Neutrophil (primary cell): ENCODE measurements around the gene PAQR8.

ENCODE experiments used
- H3K27ac ChIP-seq: fragments of 200-600 bp; sonication (generic); 2 replicates; pipeline ENCODE4 v1.5.1; 2016; ENCODE audit warnings: mild to moderate bottlenecking, moderate library complexity
- H3K27me3 ChIP-seq: fragments of 200-600 bp; sonication (generic); 2 replicates; pipeline ENCODE4 v1.6.0; 2016; ENCODE audit warnings: mild to moderate bottlenecking
- H3K36me3 ChIP-seq: fragments of 200-600 bp; sonication (generic); 2 replicates; pipeline ENCODE4 v1.5.1; 2017
- H3K4me1 ChIP-seq, 2 experiments: fragments of 200-600 bp in 1 of 2; sonication (generic) in 1 of 2; 1 replicate in 1 of 2; 2 replicates in 1 of 2; pipeline versions ENCODE4 v1.5.1 to v1.6.1; 2013 to 2016; ENCODE audit warnings: low read depth in 1 of 2, low read length in 1 of 2, mild to moderate bottlenecking in 1 of 2, moderate library complexity in 1 of 2; ENCODE audit not compliant: control insufficient read depth in 1 of 2, insufficient read depth in 1 of 2
- H3K4me3 ChIP-seq, 2 experiments: fragments of 200-600 bp in 1 of 2; sonication (generic) in 1 of 2; 1 replicate in 1 of 2; 2 replicates in 1 of 2; pipeline ENCODE4 v1.5.1; 2013 to 2016; ENCODE audit warnings: low read depth in 1 of 2, low read length in 1 of 2, mild to moderate bottlenecking in 1 of 2, moderate library complexity in 1 of 2
- H3K9me3 ChIP-seq: fragments of 200-600 bp; sonication (generic); 2 replicates; pipeline ENCODE4 v1.5.1; 2016
- TF ChIP-seq, protein P1 (sequence below): fragments of 200-600 bp; sonication (generic); IDR thresholded peaks from 2 replicates; pipeline ENCODE4 v1.5.1; 2016; ENCODE audit warnings: antibody characterized with exemption

The PAQR8 gene

DNA sequence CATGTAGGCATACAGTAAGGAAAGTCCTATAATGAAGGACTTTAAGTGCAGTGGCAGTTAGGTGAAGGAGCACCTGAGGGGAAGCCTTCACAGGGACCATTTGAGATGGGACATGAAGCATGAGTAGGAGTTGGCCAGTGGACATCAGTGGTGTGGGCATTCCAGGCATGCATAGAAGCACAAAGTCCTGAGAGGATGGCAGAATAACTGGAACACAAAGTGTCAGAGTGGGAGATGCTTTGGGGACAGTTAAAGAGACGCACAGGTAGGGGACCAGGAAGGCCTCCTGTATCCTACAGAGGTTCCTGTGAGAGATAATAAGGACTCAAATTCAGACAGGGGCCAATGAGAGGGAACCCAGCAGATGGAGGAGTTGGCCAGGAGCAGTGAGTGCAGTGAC lies 31.8 kb downstream of the PAQR8 start:
- TF ChIP-seq, protein P1, sequence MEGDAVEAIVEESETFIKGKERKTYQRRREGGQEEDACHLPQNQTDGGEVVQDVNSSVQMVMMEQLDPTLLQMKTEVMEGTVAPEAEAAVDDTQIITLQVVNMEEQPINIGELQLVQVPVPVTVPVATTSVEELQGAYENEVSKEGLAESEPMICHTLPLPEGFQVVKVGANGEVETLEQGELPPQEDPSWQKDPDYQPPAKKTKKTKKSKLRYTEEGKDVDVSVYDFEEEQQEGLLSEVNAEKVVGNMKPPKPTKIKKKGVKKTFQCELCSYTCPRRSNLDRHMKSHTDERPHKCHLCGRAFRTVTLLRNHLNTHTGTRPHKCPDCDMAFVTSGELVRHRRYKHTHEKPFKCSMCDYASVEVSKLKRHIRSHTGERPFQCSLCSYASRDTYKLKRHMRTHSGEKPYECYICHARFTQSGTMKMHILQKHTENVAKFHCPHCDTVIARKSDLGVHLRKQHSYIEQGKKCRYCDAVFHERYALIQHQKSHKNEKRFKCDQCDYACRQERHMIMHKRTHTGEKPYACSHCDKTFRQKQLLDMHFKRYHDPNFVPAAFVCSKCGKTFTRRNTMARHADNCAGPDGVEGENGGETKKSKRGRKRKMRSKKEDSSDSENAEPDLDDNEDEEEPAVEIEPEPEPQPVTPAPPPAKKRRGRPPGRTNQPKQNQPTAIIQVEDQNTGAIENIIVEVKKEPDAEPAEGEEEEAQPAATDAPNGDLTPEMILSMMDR: no peak
- no peaks in the 10 kb centered on the region for H3K27me3 ChIP-seq
- no peaks in the 10 kb centered on the region for H3K36me3 ChIP-seq
- no peak overlapping the region for H3K27ac ChIP-seq
- no peaks in the 10 kb centered on the region for H3K9me3 ChIP-seq
- H3K4me3 ChIP-seq: no peak overlapping the region
- peaks cover 20 to 22% of the 10 kb centered on the region in 2 experiments for H3K4me1 ChIP-seq

DNA sequence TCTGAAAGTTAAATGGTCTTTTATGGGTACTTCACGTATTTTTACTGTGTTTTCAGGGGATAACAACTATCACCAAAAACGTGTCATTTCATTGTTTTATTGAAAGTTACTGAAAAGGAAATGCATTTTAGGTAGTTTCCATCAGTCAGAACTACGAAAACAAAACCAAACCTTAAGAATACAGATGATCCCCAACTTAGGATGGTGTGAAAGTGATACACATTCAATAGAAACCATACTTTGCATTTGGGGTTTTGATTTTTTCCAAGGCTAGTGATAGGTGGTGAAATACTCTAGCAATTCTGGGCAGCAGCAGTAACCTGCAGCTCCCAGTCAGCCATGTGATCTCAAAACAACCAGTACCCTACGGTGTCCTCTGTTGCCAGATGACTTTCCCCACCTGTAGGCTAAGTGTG lies 32.3 kb downstream of the PAQR8 start:
- TF ChIP-seq, protein P1: no peak
- Histone ChIP-seq H3K36me3 (no peaks in the 10 kb centered on the region), H3K27me3 (no peaks in the 10 kb centered on the region), H3K4me3 (no peak overlapping the region), H3K4me1 (peaks cover 20 to 22% of the 10 kb centered on the region in 2 experiments), H3K9me3 (no peaks in the 10 kb centered on the region), H3K27ac (no peak overlapping the region)

DNA sequence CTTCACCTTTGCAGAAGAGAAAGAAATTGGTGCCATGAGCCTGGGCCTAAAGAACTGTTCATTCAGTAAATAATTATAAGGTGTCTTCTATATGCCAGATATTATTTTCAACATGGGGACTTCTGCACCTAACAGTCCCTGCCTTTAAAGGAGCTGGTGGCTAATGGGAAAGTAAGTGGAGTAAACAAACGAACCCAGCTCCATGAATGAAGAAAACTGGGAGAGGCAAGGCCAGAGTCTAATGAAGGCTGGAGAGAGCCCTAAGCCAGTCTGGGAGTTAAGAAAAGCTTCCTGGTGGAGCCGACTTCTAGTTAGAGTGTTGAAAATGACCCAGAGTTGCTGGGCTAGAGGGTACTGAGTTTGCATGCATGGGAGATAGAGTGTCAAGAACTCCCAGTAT lies 34.0 kb downstream of the PAQR8 start:
- Histone ChIP-seq H3K9me3 (no peaks in the 10 kb centered on the region), H3K4me3 (no peak overlapping the region), H3K27me3 (no peaks in the 10 kb centered on the region), H3K4me1 (peaks cover 5% of the 10 kb centered on the region in 2 experiments), H3K36me3 (no peaks in the 10 kb centered on the region), H3K27ac (no peak overlapping the region)
- TF ChIP-seq, protein P1: no peak

DNA sequence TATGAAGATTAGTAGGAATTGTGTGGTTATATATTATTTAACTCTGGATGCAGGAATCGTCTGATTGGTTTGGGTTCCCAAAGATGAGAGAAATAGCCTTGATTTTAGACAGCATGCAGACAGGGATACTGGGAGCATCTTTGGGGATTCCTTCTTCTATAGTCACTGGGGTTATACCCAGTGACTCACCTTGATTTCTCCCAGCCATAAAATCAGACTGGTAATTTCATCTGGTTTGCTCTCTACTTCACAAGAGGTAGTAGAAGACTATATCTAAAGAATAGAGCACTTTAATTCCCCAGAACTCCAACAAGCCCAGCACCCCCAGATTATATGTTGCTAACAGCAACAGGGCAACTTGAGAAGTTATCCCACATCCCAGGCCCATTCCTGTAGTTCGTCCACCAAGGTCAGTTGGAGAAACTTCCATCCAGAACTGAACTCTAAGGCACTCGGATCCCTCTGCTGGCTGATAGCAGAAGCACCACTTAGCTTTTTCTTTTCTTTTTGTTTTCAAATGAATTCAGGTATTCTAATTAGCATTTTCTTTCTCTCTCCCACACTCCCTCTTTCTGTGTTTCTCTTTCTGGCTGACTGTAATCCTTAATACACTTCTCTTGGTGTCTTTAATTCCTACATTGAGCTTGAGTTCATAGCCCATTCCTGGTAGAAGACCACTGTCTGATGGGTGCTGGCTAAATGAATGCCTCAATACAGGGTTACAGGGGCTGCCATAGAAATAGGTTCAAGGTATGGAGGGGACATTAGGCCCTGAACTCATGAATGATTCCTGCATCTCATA lies 37.8 kb downstream of the PAQR8 start:
- TF ChIP-seq, protein P1: no peak
- no peak overlapping the region for H3K4me3 ChIP-seq
- peaks cover 19% of the 10 kb centered on the region for H3K36me3 ChIP-seq
- H3K9me3 ChIP-seq: no peaks in the 10 kb centered on the region
- H3K27me3 ChIP-seq: no peaks in the 10 kb centered on the region
- no peak overlapping the region for H3K27ac ChIP-seq
- no peaks in the 10 kb centered on the region for H3K4me1 ChIP-seq

DNA sequence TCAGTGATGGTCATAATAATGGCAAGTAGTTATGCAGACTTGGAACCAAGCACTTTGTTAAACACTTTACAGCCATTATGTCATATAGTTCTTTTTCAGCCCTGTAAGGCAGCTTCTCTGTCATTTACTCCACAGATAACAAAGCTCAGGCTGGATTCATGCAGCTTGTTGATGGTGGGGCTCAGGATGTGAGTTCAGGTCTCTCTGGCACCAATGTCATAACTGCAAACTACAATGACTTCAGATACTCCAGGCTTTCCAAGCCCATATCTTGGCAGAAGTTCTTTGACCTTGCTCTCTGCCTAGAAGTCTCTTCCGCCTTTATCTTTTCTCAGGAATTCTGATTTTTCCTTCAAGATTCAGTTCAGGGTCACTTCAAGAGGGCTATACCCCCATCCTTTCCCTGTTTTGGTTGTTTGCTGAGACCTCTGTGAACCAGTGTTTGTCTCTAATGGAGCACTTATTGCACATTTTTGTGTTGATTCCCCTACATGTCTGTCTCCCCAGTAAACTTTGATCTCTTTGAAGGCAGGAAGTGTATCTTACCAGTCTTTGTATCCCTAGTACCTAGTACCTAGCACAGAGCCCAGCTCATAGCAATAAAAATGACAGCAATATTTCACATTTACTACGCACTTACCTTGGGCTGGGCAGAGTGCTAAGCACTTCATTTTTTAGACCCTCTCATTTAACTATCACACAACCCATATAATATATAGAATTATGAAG lies 38.5 kb downstream of the PAQR8 start:
- Histone ChIP-seq H3K4me3 (no peak overlapping the region), H3K4me1 (no peaks in the 10 kb centered on the region), H3K36me3 (peaks cover 27% of the 10 kb centered on the region), H3K27me3 (no peaks in the 10 kb centered on the region), H3K27ac (no peak overlapping the region), H3K9me3 (no peaks in the 10 kb centered on the region)
- TF ChIP-seq, protein P1: no peak
